Stimulated activated naive CD4-positive, alpha-beta T cell treated with Interleukin-2 at 50 U/mL for 16 hours (primary cell): Measurements from ENCODE around the gene LRRC25.

ENCODE experiments used
- DNase-seq: peaks from one replicate; lab custom pipeline; 2025; lab: John Stamatoyannopoulos, UW

LRRC25 gene

GRCh38 chr19:18345296-18345695 is 52.1 kb downstream of the LRRC25 start:
- DNase-seq: no peak

DNA sequence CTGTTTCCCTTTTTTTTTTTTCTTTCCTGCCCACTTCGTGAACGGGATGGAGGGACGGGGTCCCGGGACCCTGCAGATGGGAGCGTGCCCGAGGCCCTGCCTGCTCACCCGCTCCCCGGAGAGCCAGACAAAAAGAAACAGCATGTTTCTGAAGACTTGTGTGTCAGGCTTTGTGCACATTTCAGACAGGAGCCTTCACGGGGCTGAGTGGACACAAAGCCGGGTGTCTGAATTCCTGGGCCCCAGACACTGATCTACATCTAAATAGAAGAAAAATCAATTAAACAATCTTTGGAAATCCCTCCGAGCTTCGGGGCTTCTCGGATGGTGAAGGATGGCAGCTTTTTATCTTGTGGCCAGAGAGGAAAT is 52.9 kb downstream of the LRRC25 start:
- DNase-seq: no peak

DNA sequence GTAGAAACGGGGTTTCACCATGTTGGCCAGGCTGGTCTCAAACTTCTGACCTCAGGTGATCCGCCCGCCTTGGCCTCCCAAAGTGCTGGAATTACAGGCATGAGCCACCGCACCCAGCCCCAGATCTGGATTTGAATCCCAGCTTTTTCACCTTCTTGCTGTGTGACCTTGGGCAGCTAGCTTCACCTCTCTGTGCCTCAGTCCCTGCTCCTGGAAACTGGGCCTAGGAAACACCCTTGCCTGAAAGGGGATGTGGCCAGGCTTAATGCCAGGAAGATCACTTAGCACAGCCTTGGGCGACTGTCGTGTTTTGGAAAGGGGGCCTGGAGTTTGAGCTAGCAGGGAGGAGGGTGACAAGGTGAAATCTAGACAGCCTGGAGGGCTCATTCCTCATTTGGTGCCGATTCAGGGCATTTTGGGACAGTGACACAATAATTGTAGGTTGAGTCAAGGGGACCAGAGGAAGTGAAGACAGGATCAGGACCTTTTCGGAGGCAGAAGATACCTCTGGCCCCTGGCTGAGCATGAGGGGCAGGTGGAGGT is 55.3 kb downstream of the LRRC25 start:
- no peak for DNase-seq
